Measurements from ENCODE around the gene SLC39A8.

GRCh38 chr4:102322736-102323135 is 22.5 kb downstream of the SLC39A8 start:
- TF ChIP-seq CTCF (IDR thresholded peaks at IDR 0.05) (no peak), POLR2A (IDR thresholded peaks at IDR 0.05) (no peak), POLR2AphosphoS5 (IDR thresholded peaks at IDR 0.05) (no peak)

Data from prostate gland (tissue), 2 donors.